HG03064 (cell line): ENCODE measurements around the gene LY86.
A peak's percentile ranks its signal among the peaks of the same experiment; 100 is the strongest.

ENCODE experiments used
- ATAC-seq: cut with Tn5 transposase; IDR thresholded peaks from one replicate; pipeline ENCODE4 v1.9.1; 2021; ENCODE audit warnings: low read depth; ENCODE audit not compliant: unreplicated experiment

LY86 gene

GRCh38 chr6:6676910-6677441 is 88.5 kb downstream of the LY86 start:
- no peak for ATAC-seq

GRCh38 chr6:6678185-6678671 is 89.7 kb downstream of the LY86 start:
- ATAC-seq = no peak

DNA sequence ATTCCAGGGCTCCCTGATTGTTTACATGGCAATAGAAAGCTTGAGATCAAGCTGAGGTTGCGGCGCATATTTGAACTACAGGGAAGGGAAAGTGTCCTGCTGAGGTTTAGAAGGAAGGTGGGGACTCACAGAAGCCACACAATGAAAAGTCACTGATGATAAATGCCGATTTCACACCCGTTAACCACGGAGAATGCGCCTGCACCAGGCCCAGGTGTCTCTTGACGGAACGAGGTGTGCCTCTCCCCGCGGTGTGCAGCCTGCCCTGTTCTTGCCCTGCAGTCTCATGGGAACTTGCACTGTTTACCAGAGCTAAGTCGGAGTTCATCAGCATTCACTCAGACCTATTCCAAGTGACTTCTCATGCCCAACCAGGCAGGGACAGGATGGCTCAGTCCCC is 90.3 kb downstream of the LY86 start:
- ATAC-seq = no peak

DNA sequence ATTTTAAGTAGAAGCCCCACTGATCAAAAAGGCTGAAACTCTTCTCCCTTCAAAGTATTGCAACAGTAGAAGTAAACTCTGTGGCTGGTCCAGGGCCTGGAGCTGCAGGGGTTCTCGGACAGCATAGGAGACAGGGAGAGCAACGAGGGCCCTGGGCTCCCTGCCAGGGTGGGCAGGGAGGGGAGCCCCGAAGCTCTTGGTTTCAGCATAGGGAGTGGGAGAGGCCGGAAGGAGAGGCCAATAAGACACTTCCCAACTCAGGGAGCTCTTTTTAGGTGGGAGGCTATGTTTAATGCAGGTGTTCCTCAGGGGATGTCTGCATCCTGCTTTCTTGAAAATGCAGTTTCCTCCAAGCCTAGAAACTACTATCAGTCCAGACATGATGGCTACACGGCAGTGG is 91.1 kb downstream of the LY86 start:
- no peak for ATAC-seq

- ATAC-seq = no peak
Observed at GRCh38 chr6:6680526-6680925, 92.0 kb downstream of the LY86 start.

DNA sequence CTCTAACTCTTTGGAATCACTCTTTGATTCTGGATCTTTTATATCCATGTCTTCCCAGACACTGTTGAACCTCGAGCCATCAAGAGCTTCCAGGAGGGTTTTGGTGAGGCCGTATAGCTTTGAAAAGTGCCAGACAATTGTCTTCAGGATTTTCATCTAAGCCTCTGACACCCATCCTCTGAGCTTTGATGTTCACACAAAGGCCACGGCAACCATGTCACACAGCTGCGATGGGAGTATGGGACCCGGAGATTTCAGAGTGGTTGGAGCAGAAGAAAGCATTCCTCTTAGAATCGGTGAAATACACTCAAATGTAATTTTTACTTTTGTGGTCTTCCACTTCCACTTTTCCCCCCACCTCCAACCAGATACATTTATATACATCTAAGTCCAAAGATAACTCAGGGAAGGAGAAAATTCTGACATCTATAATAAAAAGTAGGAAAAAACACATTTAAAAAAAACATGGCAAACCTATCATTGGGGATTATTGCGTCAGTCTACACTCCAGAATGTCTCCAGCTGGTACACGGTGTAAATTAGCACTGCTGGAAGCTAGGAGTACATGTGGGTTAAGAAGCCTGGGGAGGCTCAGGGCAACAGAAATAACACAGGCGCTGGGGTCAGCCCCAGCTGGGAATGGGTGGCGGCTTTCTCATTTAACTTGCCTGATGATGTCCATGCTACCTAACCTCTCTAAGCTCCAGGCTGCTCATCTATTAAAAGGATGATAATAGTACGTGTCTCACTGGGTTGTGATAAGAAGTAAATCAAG is 92.7 kb downstream of the LY86 start:
- no peak for ATAC-seq

DNA sequence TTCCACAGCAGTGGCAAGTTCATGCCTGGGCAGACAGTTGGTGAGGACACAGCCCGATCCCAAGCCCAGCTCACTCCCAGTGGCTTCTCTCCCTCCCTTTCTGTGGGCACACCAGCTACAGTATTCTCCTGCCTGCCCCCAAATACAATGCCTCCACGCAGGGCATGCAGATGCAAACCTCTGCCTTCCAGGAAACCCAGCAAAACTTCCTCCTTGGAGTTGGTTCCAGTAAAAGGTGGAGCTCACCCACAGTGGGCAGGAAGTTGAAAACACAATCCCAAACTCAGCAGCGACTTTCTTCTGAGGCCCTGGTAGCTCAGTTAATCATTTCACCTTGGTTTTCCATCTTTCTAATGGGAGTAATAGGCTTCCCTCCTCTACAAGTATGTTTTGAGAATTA is 93.7 kb downstream of the LY86 start:
- no peak for ATAC-seq

DNA sequence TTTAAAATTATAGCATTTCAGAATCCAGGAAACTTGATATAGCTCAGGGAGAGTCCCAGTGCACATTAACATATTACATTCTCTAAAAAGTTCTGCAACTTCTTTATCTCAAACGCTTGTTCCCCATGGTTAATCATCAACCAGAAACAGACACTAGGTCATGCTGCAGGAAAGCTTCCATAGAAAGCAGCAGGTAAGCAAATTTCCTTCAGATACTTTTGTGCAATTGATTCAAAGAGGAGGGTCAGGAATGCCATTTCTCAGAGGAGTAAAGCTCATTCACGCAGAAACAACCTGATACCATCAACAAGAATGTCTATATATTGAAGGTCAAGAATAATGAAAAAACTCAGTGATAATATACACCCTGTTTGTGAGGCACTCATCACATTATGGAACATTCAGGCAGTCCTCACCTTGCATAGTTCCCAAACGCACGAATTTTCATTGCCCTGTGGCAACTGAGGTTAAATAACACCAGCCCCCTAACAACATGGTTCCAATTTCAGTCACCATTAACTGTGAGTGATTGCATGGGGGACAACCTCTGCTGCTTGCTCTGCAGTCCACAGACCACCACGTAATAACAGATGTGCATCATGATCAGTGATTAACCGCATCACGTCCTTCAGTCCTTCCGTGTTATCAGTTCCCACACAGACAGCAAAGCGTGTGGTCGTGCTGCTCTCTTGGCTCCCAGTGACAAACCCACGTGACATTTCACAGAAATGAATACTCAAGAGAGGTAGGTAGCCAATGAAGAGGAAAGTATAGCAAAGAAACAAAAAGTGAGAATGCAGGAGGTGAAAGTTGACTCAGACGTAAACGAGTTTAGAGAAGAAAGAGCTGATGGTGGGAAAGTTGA is 95.7 kb downstream of the LY86 start:
- peak; percentile 95 for ATAC-seq

DNA sequence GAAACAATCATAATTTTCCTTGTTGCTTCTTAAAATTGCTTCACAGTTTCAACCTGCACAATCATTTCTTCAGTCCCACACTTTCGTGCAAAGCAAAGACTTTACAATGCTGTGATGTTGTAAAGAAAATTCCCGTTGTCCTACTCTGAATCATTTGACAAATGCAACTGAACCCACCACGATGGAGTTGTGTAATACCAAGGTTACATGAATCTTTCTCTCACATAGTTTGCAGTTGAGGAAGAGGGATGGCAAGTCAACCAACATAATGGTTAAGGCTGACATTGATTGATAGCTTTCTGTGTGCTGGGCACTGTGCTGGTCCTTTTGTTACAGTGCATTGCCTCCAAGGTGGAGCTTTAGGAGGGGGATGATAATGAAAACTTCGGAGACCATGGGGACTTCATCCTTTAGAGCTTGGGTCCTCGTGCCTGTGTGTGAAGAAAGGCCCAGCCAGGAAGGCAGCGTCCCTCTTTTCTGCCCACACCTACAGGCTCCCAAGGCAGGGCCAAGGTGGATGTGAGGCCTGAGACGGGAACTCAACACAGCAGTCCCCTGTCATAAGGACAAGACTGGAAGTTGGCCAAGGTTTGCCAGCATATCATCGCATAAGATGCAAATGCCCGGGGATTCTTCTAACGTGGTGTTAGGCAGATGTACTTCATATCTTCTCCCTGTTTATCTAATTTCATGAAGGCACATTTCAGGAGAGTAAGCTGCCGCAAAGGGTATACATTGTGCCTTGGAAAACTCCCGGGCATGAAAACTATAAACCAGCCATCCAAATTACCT is 96.9 kb downstream of the LY86 start:
- ATAC-seq = no peak

GRCh38 chr6:6686176-6686575 is 97.7 kb downstream of the LY86 start:
- ATAC-seq = no peak

DNA sequence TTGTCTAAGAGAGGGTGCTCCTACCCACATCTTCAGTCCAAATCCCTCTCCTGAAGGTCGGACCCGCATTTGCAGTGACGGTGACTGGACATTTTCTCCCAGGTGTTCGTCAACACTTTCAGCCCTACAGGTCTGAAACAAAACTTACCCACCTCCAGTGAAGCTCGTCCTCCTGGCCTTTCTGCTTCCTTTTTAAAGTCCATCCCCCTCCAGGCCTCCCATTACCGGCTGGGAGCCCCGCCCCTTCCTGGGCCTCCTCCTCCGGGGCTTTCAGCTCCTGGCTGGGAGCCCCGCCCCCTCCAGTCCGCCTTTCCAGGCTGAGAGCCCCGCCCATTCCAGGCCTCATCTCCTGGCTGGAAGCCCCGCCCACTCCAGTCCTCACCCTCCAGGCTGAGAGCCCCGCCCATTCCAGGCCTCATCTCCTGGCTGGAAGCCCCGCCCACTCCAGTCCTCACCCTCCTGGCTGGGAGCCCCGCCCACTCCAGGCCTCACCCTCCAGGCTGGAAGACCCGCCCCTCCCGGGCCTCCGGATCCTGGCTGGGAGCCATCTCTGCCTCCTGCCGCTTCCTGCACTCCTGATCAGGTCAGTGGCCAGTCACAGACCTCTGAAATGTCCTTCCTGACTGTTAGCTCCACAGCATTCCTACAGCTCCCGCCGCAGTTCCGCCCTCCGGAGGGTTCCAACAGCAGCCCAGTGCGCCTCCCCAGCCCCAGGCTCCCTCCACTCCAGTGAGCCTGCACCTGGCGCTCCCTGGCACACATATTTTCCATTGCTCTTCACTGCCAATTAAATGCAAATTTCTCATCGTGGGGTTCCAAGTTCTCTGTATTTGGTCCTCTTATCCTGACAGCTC is 98.5 kb downstream of the LY86 start:
- no peak for ATAC-seq

DNA sequence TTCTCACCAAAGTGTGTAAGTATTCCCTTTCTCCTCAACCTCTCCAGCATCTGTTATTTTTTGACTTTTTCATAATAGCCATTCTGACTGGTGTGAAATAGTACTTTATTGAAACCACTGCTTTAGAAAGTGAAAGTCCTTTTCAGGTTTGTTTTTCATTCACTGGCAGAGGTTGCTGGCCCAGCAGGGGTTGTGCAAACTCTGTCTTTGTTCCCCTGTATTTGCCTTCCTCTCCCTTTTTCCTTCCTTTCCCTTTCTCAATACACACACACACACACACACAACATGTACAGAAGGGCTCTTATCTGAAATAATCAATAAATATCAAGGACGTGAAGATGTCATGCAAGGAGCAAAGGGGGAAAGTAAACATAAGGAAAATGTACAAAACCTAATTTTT is 99.8 kb downstream of the LY86 start:
- ATAC-seq = no peak

- no peak for ATAC-seq
Observed at GRCh38 chr6:6688951-6689350, 100.4 kb downstream of the LY86 start.

DNA sequence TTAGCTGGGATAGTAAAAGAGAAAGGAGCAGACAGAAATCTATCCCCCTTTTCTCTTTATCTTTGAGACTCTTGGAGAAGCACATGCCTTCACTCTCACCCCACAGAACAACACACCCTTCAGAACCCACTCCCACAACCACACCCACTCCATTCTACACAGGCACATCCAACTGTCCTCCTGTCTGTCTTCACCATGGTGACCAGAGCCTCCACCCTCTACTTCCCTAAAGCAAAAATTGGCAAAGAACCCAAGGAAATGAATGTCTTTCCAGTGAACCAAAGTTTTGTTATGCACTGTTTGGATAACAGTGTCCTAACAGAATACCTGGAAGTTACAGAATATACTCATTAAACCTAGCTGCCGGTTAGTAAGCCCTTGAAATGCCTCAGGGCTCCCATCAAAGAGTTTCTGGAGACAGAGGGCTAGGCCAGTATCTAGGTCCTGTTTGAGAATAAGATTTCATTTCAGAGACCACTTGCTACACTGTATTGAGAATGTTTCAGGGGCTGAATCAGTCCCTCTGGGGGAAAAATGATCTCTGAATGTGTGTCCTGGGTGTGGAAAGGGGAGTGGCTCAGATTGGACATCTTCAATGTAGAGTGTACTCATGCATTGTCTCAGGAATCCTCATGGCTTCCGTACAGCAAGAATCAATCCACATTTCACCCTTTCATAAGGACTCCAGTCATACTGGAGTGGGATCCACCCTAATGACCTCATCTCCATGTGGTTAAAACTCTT is 101.1 kb downstream of the LY86 start:
- ATAC-seq = no peak

DNA sequence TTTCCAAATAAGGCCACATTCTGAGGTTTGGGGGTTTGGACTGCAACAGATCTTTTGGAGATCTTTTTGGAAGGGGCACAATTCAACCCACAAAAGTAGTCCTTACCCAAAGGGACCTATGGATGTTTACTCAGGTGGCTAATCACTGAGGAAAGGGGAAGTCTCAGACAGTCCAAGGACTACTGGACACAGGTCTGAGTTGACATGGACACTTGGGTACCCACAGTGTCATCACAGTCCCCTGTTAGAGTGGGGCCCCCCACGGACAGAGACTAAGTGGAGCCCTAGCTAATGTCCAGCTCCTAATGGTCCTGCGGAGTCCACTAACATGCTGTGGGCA is 101.6 kb downstream of the LY86 start:
- ATAC-seq = no peak

DNA sequence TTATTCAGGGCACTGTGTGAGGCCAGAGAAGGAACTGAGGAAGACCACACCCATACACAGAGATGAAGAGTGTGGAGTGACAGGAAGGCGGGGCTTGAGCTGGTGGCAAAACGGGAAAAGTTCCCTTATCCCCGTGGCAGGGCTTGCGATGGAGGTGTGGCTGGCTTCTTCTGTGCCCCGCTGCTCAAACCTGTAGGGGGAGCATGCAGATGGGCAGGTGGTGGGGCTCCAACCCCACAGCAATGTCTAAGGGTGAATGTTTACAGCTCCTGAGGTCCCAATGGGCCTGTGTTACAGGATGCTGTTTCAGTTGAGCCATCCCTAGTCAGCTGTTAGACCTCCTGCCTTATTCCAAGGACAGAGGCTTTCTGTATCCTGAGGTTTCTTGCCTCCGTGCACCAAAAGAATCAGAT is 105.9 kb downstream of the LY86 start:
- ATAC-seq = no peak

DNA sequence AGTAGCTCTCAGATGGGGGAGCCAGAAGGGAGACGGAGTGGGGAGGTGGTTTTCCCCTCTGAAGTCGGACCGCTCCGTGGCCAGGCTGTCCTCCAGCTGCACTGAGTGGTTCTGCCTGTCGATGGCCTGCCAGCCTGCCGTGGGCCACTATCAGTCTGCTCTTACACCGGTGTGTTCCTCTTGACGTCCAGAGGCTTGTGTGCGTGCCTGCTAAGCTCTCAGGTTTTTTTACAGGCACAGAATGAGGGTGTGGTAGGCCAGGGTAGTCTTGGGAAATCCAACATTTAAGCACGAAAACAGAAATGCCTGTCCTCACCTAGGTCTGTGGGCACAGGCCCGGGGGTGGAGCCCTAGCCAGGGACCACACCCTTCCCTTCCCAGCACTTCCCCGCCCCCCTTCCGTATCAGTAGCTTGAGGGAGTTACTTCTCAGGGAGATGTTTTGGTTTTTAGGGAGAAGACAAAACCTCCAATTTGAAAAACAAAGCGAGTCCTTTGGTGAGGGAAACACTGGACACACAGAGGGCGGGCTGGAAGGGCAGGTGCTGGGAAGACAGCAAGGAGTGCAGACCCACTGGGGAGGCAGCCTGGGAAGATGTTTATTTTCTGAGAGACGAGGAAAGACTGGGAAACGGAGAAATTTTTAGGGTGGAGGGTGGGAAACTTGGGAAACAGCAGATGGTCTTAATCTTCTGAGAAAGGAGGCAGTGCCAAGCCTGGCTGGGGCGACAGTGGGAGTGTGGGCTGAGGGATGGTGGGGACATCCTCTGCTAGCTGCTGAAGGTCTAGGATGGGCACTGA is 106.5 kb downstream of the LY86 start:
- ATAC-seq = no peak

GRCh38 chr6:6695625-6696276 is 107.2 kb downstream of the LY86 start:
- no peak for ATAC-seq
